Measurements from ENCODE around the gene CNTNAP2.

Gene CNTNAP2

DNA sequence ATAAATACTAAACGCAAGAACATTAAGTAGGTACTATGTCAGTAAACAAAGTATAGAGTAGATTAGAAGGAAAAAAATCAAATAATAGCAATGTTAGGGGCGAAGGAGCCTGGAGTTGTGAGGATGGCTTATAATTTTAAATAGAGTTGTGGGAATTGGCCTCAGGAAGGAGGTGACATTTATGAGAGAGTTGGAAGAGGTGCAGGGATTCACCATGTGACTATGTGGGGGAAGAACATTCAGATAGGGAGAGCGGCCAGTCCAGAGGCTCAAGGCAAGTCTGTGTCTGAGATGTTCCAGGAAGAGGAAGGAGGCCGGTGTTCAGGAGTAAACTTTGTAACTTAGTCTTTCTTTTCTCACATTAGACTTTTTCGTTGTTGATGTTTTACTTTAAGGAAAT, 1695.3 kb downstream of the CNTNAP2 start:
- Histone ChIP-seq H3K27me3 (ENCODE audit: insufficient read depth, low read length, poor library complexity) (no peaks in the 10 kb centered on the region), H3K4me1 (ENCODE audit: control insufficient read depth, low read depth, low read length) (no peaks in the 10 kb centered on the region), H3K4me2 (ENCODE audit: low read length) (no peak overlapping the region), H2BK5ac (ENCODE audit: low read length) (no peak overlapping the region), H2BK15ac (replicated peaks; ENCODE audit: low read depth) (peak overlapping the region; percentile 57), H3K56ac (ENCODE audit: low read length) (no peak overlapping the region), H4K8ac (ENCODE audit: low read depth, low read length) (no peak overlapping the region), H4K5ac (ENCODE audit: low read length) (no peak overlapping the region), H3K79me2 (ENCODE audit: control insufficient read depth, insufficient read depth, low read length) (no peaks in the 10 kb centered on the region), H3K18ac (ENCODE audit: low read length) (no peak overlapping the region), H3K4me3 (ENCODE audit: low read length) (no peak overlapping the region), H3K9ac (ENCODE audit: low read length) (no peak overlapping the region), H3K36me3 (ENCODE audit: control insufficient read depth, insufficient read depth, low read length) (no peaks in the 10 kb centered on the region), H3K79me1 (ENCODE audit: low read length) (no peaks in the 10 kb centered on the region), H3K23ac (ENCODE audit: low read length) (no peak overlapping the region), H2AK5ac (ENCODE audit: low read length) (no peak overlapping the region), H3K4ac (ENCODE audit: low read depth, low read length) (no peak overlapping the region), H2BK120ac (ENCODE audit: low read depth, low read length) (no peak overlapping the region), H3K27ac (ENCODE audit: low read depth, low read length) (no peak overlapping the region)
- no peak for DNase-seq
- WGBS (ENCODE audit: extremely low coverage, insufficient coverage, low lambda C conversion rate): no CpG with 5 or more reads among the region's 5 CpGs

- H3K56ac ChIP-seq (ENCODE audit: low read length): no peak overlapping the region
- H3K18ac ChIP-seq (ENCODE audit: low read length): no peak overlapping the region
- H4K5ac ChIP-seq (ENCODE audit: low read length): no peak overlapping the region
- H3K4me2 ChIP-seq (ENCODE audit: low read length): no peak overlapping the region
- no peak overlapping the region for H2BK15ac ChIP-seq (replicated peaks; ENCODE audit: low read depth)
- H3K36me3 ChIP-seq (ENCODE audit: control insufficient read depth, insufficient read depth, low read length): no peaks in the 10 kb centered on the region
- H3K4me1 ChIP-seq (ENCODE audit: control insufficient read depth, low read depth, low read length): no peaks in the 10 kb centered on the region
- no peak overlapping the region for H3K4ac ChIP-seq (ENCODE audit: low read depth, low read length)
- H2AK5ac ChIP-seq (ENCODE audit: low read length): no peak overlapping the region
- H3K4me3 ChIP-seq (ENCODE audit: low read length): no peak overlapping the region
- no peak overlapping the region for H3K23ac ChIP-seq (ENCODE audit: low read length)
- H3K27ac ChIP-seq (ENCODE audit: low read depth, low read length): no peak overlapping the region
- no peak for DNase-seq
- no peaks in the 10 kb centered on the region for H3K79me1 ChIP-seq (ENCODE audit: low read length)
- H2BK120ac ChIP-seq (ENCODE audit: low read depth, low read length): no peak overlapping the region
- H4K8ac ChIP-seq (ENCODE audit: low read depth, low read length): no peak overlapping the region
- H2BK5ac ChIP-seq (ENCODE audit: low read length): no peak overlapping the region
- H3K27me3 ChIP-seq (ENCODE audit: insufficient read depth, low read length, poor library complexity): no peaks in the 10 kb centered on the region
- H3K79me2 ChIP-seq (ENCODE audit: control insufficient read depth, insufficient read depth, low read length): no peaks in the 10 kb centered on the region
- no peak overlapping the region for H3K9ac ChIP-seq (ENCODE audit: low read length)
These were observed 1696.7 kb downstream of the CNTNAP2 start for GRCh38 chr7:147813316-147813715.

- H2BK5ac ChIP-seq (ENCODE audit: low read length): no peak overlapping the region
- no peak overlapping the region for H4K5ac ChIP-seq (ENCODE audit: low read length)
- H3K79me2 ChIP-seq (ENCODE audit: control insufficient read depth, insufficient read depth, low read length): no peaks in the 10 kb centered on the region
- no peak for DNase-seq
- no peak overlapping the region for H3K4me3 ChIP-seq (ENCODE audit: low read length)
- H2BK15ac ChIP-seq (replicated peaks; ENCODE audit: low read depth): no peak overlapping the region
- no peak overlapping the region for H3K4ac ChIP-seq (ENCODE audit: low read depth, low read length)
- no peak overlapping the region for H2AK5ac ChIP-seq (ENCODE audit: low read length)
- H3K36me3 ChIP-seq (ENCODE audit: control insufficient read depth, insufficient read depth, low read length): no peaks in the 10 kb centered on the region
- no peak overlapping the region for H3K27ac ChIP-seq (ENCODE audit: low read depth, low read length)
- no peak overlapping the region for H4K8ac ChIP-seq (ENCODE audit: low read depth, low read length)
- H2BK120ac ChIP-seq (ENCODE audit: low read depth, low read length): no peak overlapping the region
- no peak overlapping the region for H3K56ac ChIP-seq (ENCODE audit: low read length)
- no peaks in the 10 kb centered on the region for H3K27me3 ChIP-seq (ENCODE audit: insufficient read depth, low read length, poor library complexity)
- no peak overlapping the region for H3K9ac ChIP-seq (ENCODE audit: low read length)
- H3K4me2 ChIP-seq (ENCODE audit: low read length): no peak overlapping the region
- H3K23ac ChIP-seq (ENCODE audit: low read length): no peak overlapping the region
- WGBS (ENCODE audit: extremely low coverage, insufficient coverage, low lambda C conversion rate): no CpG with 5 or more reads among the region's 4 CpGs
- no peak overlapping the region for H3K18ac ChIP-seq (ENCODE audit: low read length)
- H3K79me1 ChIP-seq (ENCODE audit: low read length): no peaks in the 10 kb centered on the region
- H3K4me1 ChIP-seq (ENCODE audit: control insufficient read depth, low read depth, low read length): no peaks in the 10 kb centered on the region
These were observed 1701.7 kb downstream of the CNTNAP2 start for GRCh38 chr7:147818317-147818716.

GRCh38 chr7:147824671-147825070, 1708.1 kb downstream of the CNTNAP2 start:
- no CpG with 5 or more reads among the region's 4 CpGs for WGBS (ENCODE audit: extremely low coverage, insufficient coverage, low lambda C conversion rate)
- H3K36me3 ChIP-seq (ENCODE audit: control insufficient read depth, insufficient read depth, low read length): no peaks in the 10 kb centered on the region

GRCh38 chr7:147829016-147829415, 1712.4 kb downstream of the CNTNAP2 start:
- H3K56ac ChIP-seq (ENCODE audit: low read length): no peak overlapping the region
- no peak overlapping the region for H4K5ac ChIP-seq (ENCODE audit: low read length)
- no peaks in the 10 kb centered on the region for H3K79me2 ChIP-seq (ENCODE audit: control insufficient read depth, insufficient read depth, low read length)
- no peak overlapping the region for H2AK5ac ChIP-seq (ENCODE audit: low read length)
- H4K8ac ChIP-seq (ENCODE audit: low read depth, low read length): no peak overlapping the region
- no peaks in the 10 kb centered on the region for H3K4me1 ChIP-seq (ENCODE audit: control insufficient read depth, low read depth, low read length)
- H3K27ac ChIP-seq (ENCODE audit: low read depth, low read length): no peak overlapping the region
- H3K36me3 ChIP-seq (ENCODE audit: control insufficient read depth, insufficient read depth, low read length): no peaks in the 10 kb centered on the region
- H3K18ac ChIP-seq (ENCODE audit: low read length): no peak overlapping the region
- H3K4ac ChIP-seq (ENCODE audit: low read depth, low read length): no peak overlapping the region
- H3K4me3 ChIP-seq (ENCODE audit: low read length): no peak overlapping the region
- no peak overlapping the region for H2BK120ac ChIP-seq (ENCODE audit: low read depth, low read length)
- no peaks in the 10 kb centered on the region for H3K27me3 ChIP-seq (ENCODE audit: insufficient read depth, low read length, poor library complexity)
- H3K9ac ChIP-seq (ENCODE audit: low read length): no peak overlapping the region
- no CpG with 5 or more reads among the region's 2 CpGs for WGBS (ENCODE audit: extremely low coverage, insufficient coverage, low lambda C conversion rate)
- H2BK5ac ChIP-seq (ENCODE audit: low read length): no peak overlapping the region
- H3K4me2 ChIP-seq (ENCODE audit: low read length): no peak overlapping the region
- H3K79me1 ChIP-seq (ENCODE audit: low read length): no peaks in the 10 kb centered on the region
- no peak overlapping the region for H2BK15ac ChIP-seq (replicated peaks; ENCODE audit: low read depth)
- no peak for DNase-seq
- H3K23ac ChIP-seq (ENCODE audit: low read length): no peak overlapping the region

More at GRCh38 chr7:147824671-147825070, 1708.1 kb downstream of the CNTNAP2 start:
- DNase-seq: no peak
- Histone ChIP-seq H3K4ac (ENCODE audit: low read depth, low read length) (no peak overlapping the region), H2BK120ac (ENCODE audit: low read depth, low read length) (no peak overlapping the region), H3K18ac (ENCODE audit: low read length) (no peak overlapping the region), H3K23ac (ENCODE audit: low read length) (no peak overlapping the region), H2BK15ac (replicated peaks; ENCODE audit: low read depth) (no peak overlapping the region), H4K5ac (ENCODE audit: low read length) (no peak overlapping the region), H3K4me2 (ENCODE audit: low read length) (no peak overlapping the region), H3K4me3 (ENCODE audit: low read length) (no peak overlapping the region), H2BK5ac (ENCODE audit: low read length) (no peak overlapping the region), H3K27me3 (ENCODE audit: insufficient read depth, low read length, poor library complexity) (no peaks in the 10 kb centered on the region), H4K8ac (ENCODE audit: low read depth, low read length) (no peak overlapping the region), H3K9ac (ENCODE audit: low read length) (no peak overlapping the region), H3K27ac (ENCODE audit: low read depth, low read length) (no peak overlapping the region), H3K79me1 (ENCODE audit: low read length) (no peaks in the 10 kb centered on the region), H3K4me1 (ENCODE audit: control insufficient read depth, low read depth, low read length) (no peaks in the 10 kb centered on the region), H3K56ac (ENCODE audit: low read length) (no peak overlapping the region), H3K79me2 (ENCODE audit: control insufficient read depth, insufficient read depth, low read length) (no peaks in the 10 kb centered on the region), H2AK5ac (ENCODE audit: low read length) (no peak overlapping the region)

DNA sequence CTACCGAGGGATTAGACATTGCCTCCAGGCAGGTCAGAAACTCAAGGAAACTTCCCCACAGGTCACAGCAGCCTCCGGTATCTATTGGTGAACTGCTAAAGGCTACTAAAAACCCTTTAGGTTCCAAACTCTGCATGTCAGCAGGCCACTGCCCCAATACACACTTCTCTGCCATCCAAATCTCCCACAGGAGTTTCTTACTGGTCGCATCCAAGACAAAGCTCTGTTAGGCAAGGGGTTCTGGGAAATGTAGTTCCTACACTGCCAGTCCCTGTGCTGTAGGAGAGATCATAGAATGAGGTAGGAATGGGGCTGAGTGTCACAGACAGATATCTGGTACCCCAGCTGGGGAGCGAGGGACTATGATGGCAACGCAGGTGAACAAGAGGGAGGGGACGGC, 1717.0 kb downstream of the CNTNAP2 start:
- no peak overlapping the region for H3K23ac ChIP-seq (ENCODE audit: low read length)
- no peaks in the 10 kb centered on the region for H3K79me2 ChIP-seq (ENCODE audit: control insufficient read depth, insufficient read depth, low read length)
- DNase-seq: peak; percentile 91
- H2AK5ac ChIP-seq (ENCODE audit: low read length): no peak overlapping the region
- no peaks in the 10 kb centered on the region for H3K79me1 ChIP-seq (ENCODE audit: low read length)
- no peaks in the 10 kb centered on the region for H3K36me3 ChIP-seq (ENCODE audit: control insufficient read depth, insufficient read depth, low read length)
- H3K18ac ChIP-seq (ENCODE audit: low read length): no peak overlapping the region
- no peak overlapping the region for H3K27ac ChIP-seq (ENCODE audit: low read depth, low read length)
- no peaks in the 10 kb centered on the region for H3K27me3 ChIP-seq (ENCODE audit: insufficient read depth, low read length, poor library complexity)
- no peak overlapping the region for H3K56ac ChIP-seq (ENCODE audit: low read length)
- H2BK5ac ChIP-seq (ENCODE audit: low read length): no peak overlapping the region
- H2BK120ac ChIP-seq (ENCODE audit: low read depth, low read length): no peak overlapping the region
- no peak overlapping the region for H2BK15ac ChIP-seq (replicated peaks; ENCODE audit: low read depth)
- WGBS (ENCODE audit: extremely low coverage, insufficient coverage, low lambda C conversion rate): no CpG with 5 or more reads among the region's 6 CpGs
- H3K4me3 ChIP-seq (ENCODE audit: low read length): no peak overlapping the region
- no peak overlapping the region for H3K4me2 ChIP-seq (ENCODE audit: low read length)
- H4K8ac ChIP-seq (ENCODE audit: low read depth, low read length): no peak overlapping the region
- H3K4me1 ChIP-seq (ENCODE audit: control insufficient read depth, low read depth, low read length): no peaks in the 10 kb centered on the region
- H3K4ac ChIP-seq (ENCODE audit: low read depth, low read length): no peak overlapping the region
- no peak overlapping the region for H3K9ac ChIP-seq (ENCODE audit: low read length)
- no peak overlapping the region for H4K5ac ChIP-seq (ENCODE audit: low read length)
